HepG2 (cell line): Measurements from ENCODE around the gene FAM228A. TPM values are rescaled to one million over a fixed set of nuclear protein-coding genes. Genes with fewer than 3 reads are reported as not detected.

Experiments used
- ATAC-seq: fragments of 200-7000 bp; cut with Tn5 transposase; 3 replicates; pipeline ENCODE4 v1.9.1; 2020; ENCODE audit warnings: mild to moderate bottlenecking, moderate library complexity
- BruUV-seq: library from RNA; stranded (reverse); fragments of 400-500 nt; replicated peaks from 2 replicates; lab custom pipeline; 2021; lab: Mats Ljungman, UMichigan
- CTCF ChIA-PET: fragments of 300-600 bp; formaldehyde crosslinking; extraction: SDS; loops from one replicate; lab custom pipeline; 2021; ENCODE audit warnings: low total read pairs, inconsistent platforms, low intra/inter-chr PET ratio; lab: Yijun Ruan, JAX
- POLR2A ChIA-PET: fragments of 350-600 bp; sonication (Branson Sonifier 250); formaldehyde crosslinking; loops from one replicate; lab custom pipeline; 2020; ENCODE audit warnings: antibody characterized with exemption, inconsistent platforms; lab: Yijun Ruan, JAX
- DNase-seq: peaks from one replicate; pipeline ENCODE4 v3.0.0-alpha.2; 2015; ENCODE audit warnings: low spot score
- FAIRE-seq: peaks from 3 replicates; lab custom pipeline; 2011; peaks lifted over from hg19 to GRCh38; lab: Jason Lieb, UNC
- H2AFZ ChIP-seq: one replicate; pipeline ENCODE4 v1.6.1; 2011; ENCODE audit warnings: low read length, inconsistent platforms
- H3K27ac ChIP-seq: fragments of 300-600 bp; 3 replicates; pipeline ENCODE4 v1.8.0; 2011; ENCODE audit warnings: mixed run types, mild to moderate bottlenecking, mixed read lengths, low read length, inconsistent platforms; ENCODE audit not compliant: insufficient read depth; ENCODE audit errors: extremely low read length
- H3K27me3 ChIP-seq, 2 experiments: fragments of 200-600 bp in 1 of 2; 2 replicates in 1 of 2; 3 replicates in 1 of 2; pipeline versions ENCODE4 v1.6.0 to v1.8.0; 2011; ENCODE audit warnings: low read length in 2 of 2, mild to moderate bottlenecking in 2 of 2, moderate library complexity in 2 of 2, inconsistent platforms in 1 of 2; ENCODE audit not compliant: insufficient read depth in 2 of 2, control insufficient read depth in 1 of 2
- H3K36me3 ChIP-seq, 2 experiments: fragments of 200-600 bp in 1 of 2; replicated peaks in 1 of 2; 2 replicates in 1 of 2; 3 replicates in 1 of 2; pipeline versions ENCODE4 v1.5.1 to v1.8.0; 2011; ENCODE audit warnings: low read length in 2 of 2, inconsistent platforms in 1 of 2; ENCODE audit not compliant: insufficient read depth in 2 of 2, control insufficient read depth in 1 of 2
- H3K4me1 ChIP-seq: 2 replicates; pipeline ENCODE4 v1.5.1; 2012; ENCODE audit warnings: low read length, inconsistent platforms; ENCODE audit not compliant: insufficient read depth
- H3K4me2 ChIP-seq: 2 replicates; pipeline ENCODE4 v1.6.0; 2011; ENCODE audit warnings: low read depth, low read length, inconsistent platforms
- H3K4me3 ChIP-seq, 3 experiments: fragments of 200-600 bp in 1 of 3; sonication (generic), shearing (Covaris generic) in 1 of 3; replicated peaks in 1 of 3; 2 replicates each; pipeline ENCODE4 v1.5.1; 2011 to 2016; ENCODE audit warnings: low read length in 3 of 3, inconsistent platforms in 2 of 3, low read depth in 2 of 3, mild to moderate bottlenecking in 2 of 3, control low read depth in 1 of 3, mixed read lengths in 1 of 3; ENCODE audit not compliant: insufficient read depth in 1 of 3
- H3K79me2 ChIP-seq: one replicate; pipeline ENCODE4 v1.6.1; 2011; ENCODE audit warnings: low read length, inconsistent platforms; ENCODE audit not compliant: insufficient read depth
- H3K9ac ChIP-seq: 2 replicates; pipeline ENCODE4 v1.6.0; 2011; ENCODE audit warnings: mild to moderate bottlenecking, low read depth, low read length, inconsistent platforms; ENCODE audit not compliant: insufficient read depth
- H3K9me3 ChIP-seq: 2 replicates; pipeline ENCODE4 v1.5.1; 2012; ENCODE audit warnings: mild to moderate bottlenecking, low read length
- H4K20me1 ChIP-seq: 2 replicates; pipeline ENCODE4 v1.6.0; 2011; ENCODE audit warnings: inconsistent platforms, mild to moderate bottlenecking, low read length, moderate library complexity; ENCODE audit not compliant: insufficient read depth
- ATF3 ChIP-seq: sonication (generic); formaldehyde crosslinking; IDR thresholded peaks from 2 replicates; pipeline ENCODE4 v1.4.0; 2020; ENCODE audit warnings: missing genetic modification reagents
- BRCA1 ChIP-seq: sonication (generic); formaldehyde crosslinking; IDR thresholded peaks from 2 replicates; pipeline ENCODE4 v1.4.0; 2020; ENCODE audit warnings: missing genetic modification reagents
- HNF1A ChIP-seq, 2 experiments: sonication (generic) in 1 of 2; formaldehyde crosslinking in 1 of 2; IDR thresholded peaks; 2 replicates each; pipeline versions ENCODE4 v1.4.0 to v1.6.1; 2016 to 2020; ENCODE audit warnings: borderline replicate concordance in 1 of 2, low read depth in 1 of 2, mild to moderate bottlenecking in 1 of 2, missing genetic modification reagents in 1 of 2
- MXD3 ChIP-seq: IDR thresholded peaks from 2 replicates; pipeline ENCODE4 v1.6.1; 2016; ENCODE audit warnings: mild to moderate bottlenecking, missing biosample characterization, missing genetic modification reagents
- NBN ChIP-seq: fragments of 450-650 bp; conservative IDR thresholded peaks from 2 replicates; pipeline ENCODE4 v1.6.1; 2017
- RFXANK ChIP-seq: IDR thresholded peaks from 2 replicates; pipeline ENCODE4 v1.6.1; 2016
- TEAD3 ChIP-seq: optimal IDR thresholded peaks from 2 replicates; pipeline ENCODE3; 2016; ENCODE audit warnings: borderline replicate concordance
- WIZ ChIP-seq: sonication (generic); formaldehyde crosslinking; IDR thresholded peaks from 2 replicates; pipeline ENCODE4 v1.5.1; 2020; ENCODE audit warnings: mild to moderate bottlenecking, missing genetic modification reagents
- ZBTB40 ChIP-seq, 2 experiments: fragments of 450-650 bp in 1 of 2; sonication (generic) in 1 of 2; formaldehyde crosslinking in 1 of 2; IDR thresholded peaks; 2 replicates each; pipeline versions ENCODE4 v1.6.1 to v1.8.0; 2016 to 2022; ENCODE audit warnings: antibody characterized with exemption in 1 of 2, mild to moderate bottlenecking in 1 of 2, missing genetic modification reagents in 1 of 2
- ZNF570 ChIP-seq: sonication (generic); formaldehyde crosslinking; IDR thresholded peaks from 2 replicates; pipeline ENCODE4 v1.4.0; 2020; ENCODE audit warnings: mild to moderate bottlenecking, missing genetic modification reagents, borderline replicate concordance
- ZNF891 ChIP-seq: sonication (generic); formaldehyde crosslinking; IDR thresholded peaks from 2 replicates; pipeline ENCODE4 v1.5.0; 2020; ENCODE audit warnings: mild to moderate bottlenecking, missing genetic modification reagents
- WGBS: methylation state at CpG from one replicate; pipeline ENCODE4 v1.1.6; 2017; ENCODE audit warnings: low lambda C conversion rate; 5-methylcytosine and 5-hydroxymethylcytosine counted together
- in situ Hi-C: cut with HindIII; loops from 2 replicates; pipeline ENCODE4 v1.10.0; 2017; ENCODE audit warnings: low pct_unique_long_range_greater_than_20kb; ENCODE audit not compliant: extremely low pct_ligation_motif_present
- intact Hi-C: fragments of 100-400 bp; cut with micrococcal nuclease; formaldehyde crosslinking; loops from one replicate; pipeline ENCODE4 v1.10.0; 2022; ENCODE audit not compliant: unreplicated experiment
- polyA plus RNA-seq, 8 experiments: library from polyadenylated mRNA; depleted of rRNA in 3 of 8; stranded (reverse) in 7 of 8; unstranded in 1 of 8; fragments of >200 nt; fragmentation: Illumina TruSeq in 4 of 8; extraction: Trizol in 4 of 8; gene quantifications; 2 replicates each; pipeline versions ENCODE4 v1.2.1 to v1.2.3, GENCODE V29; 2011 to 2016; ENCODE audit warnings: low read depth in 4 of 8, missing spikeins in 1 of 8, mixed read lengths in 1 of 8; ENCODE audit not compliant: insufficient read depth in 1 of 8
- total RNA-seq, 5 experiments: library from RNA; depleted of rRNA; stranded (reverse); fragments of >200 nt; fragmentation: Illumina TruSeq; extraction: Trizol; gene quantifications; 2 replicates each; pipeline ENCODE4 v1.2.3, GENCODE V29; 2016; ENCODE audit warnings: low read depth in 1 of 5

FAM228A gene
- total and polyA plus RNA-seq, 2 of the 13 experiments (the other 11 are each of a cell fraction or from before 2014, with no cell fraction given) = not detected

GRCh38 chr2:24191156-24191555, 16.3 kb downstream of the FAM228A start:
- H3K27me3 ChIP-seq = peaks cover 2 to 20% of the 10 kb centered on the region in 2 experiments; a peak in 3 of 5 replicates
- intact Hi-C loops = no loop called here
- CTCF ChIA-PET = no interaction called here
- WGBS = 62% methylated on average over 9 of the region's 9 CpGs
- in situ Hi-C loops = no loop called here
- no peak overlapping the region for H3K4me3 ChIP-seq
- H3K4me1 ChIP-seq = no peaks in the 10 kb centered on the region
- ATAC-seq (peak; percentile 57), FAIRE-seq (no peak), DNase-seq (no peak)
- H3K9ac ChIP-seq = no peak overlapping the region
- no peak overlapping the region for H3K4me2 ChIP-seq
- H3K36me3 ChIP-seq = no peaks in the 10 kb centered on the region
- BruUV-seq = no TSS peak
- H3K9me3 ChIP-seq = no peaks in the 10 kb centered on the region
- H2AFZ ChIP-seq = no peak overlapping the region
- H3K79me2 ChIP-seq = no peaks in the 10 kb centered on the region
- H3K27ac ChIP-seq = no peak overlapping the region
- POLR2A ChIA-PET = no interaction called here
- H4K20me1 ChIP-seq = no peaks in the 10 kb centered on the region
- no peak for TF ChIP-seq ZNF570 (CRISPR knock-in tag)
- TF ChIP-seq WIZ (CRISPR knock-in tag) = no peak
- TF ChIP-seq ZNF891 = no peak
- no peak for TF ChIP-seq ATF3 (CRISPR knock-in tag)
- TF ChIP-seq MXD3 (CRISPR knock-in tag) = no peak
- no peak for TF ChIP-seq RFXANK (CRISPR knock-in tag)
- no peak for TF ChIP-seq ZBTB40 (IDR thresholded peaks at IDR 0.05)
- TF ChIP-seq ZBTB40 (CRISPR knock-in tag; IDR thresholded peaks at IDR 0.05) = no peak
- TF ChIP-seq HNF1A (IDR thresholded peaks at IDR 0.05; ENCODE audit: low read depth) = no peak
- no peak for TF ChIP-seq HNF1A (CRISPR knock-in tag; IDR thresholded peaks at IDR 0.05; ENCODE audit: borderline replicate concordance)
- no peak for TF ChIP-seq NBN
- TF ChIP-seq BRCA1 (CRISPR knock-in tag) = no peak
- TF ChIP-seq TEAD3 (CRISPR knock-in tag) = no peak
